Rectal smooth muscle tissue (tissue), 1 donor: ENCODE results near the gene GIT1.

Experiments
- H3K27ac ChIP-seq: one replicate; pipeline ENCODE4 v1.7.0; 2013; ENCODE audit warnings: low read depth, low read length, inconsistent platforms
- H3K27me3 ChIP-seq: one replicate; pipeline ENCODE4 v1.7.0; 2013; ENCODE audit warnings: low read length; ENCODE audit not compliant: control insufficient read depth, insufficient read depth
- H3K36me3 ChIP-seq: one replicate; pipeline ENCODE4 v1.7.0; 2013; ENCODE audit warnings: low read length; ENCODE audit not compliant: control insufficient read depth, insufficient read depth
- H3K4me1 ChIP-seq: one replicate; pipeline ENCODE4 v1.7.0; 2013; ENCODE audit warnings: low read length; ENCODE audit not compliant: control insufficient read depth, insufficient read depth
- H3K4me3 ChIP-seq: one replicate; pipeline ENCODE4 v1.7.0; 2013; ENCODE audit warnings: low read length
- H3K9ac ChIP-seq: one replicate; pipeline ENCODE4 v1.7.0; 2013; ENCODE audit warnings: low read length

GIT1 gene

DNA sequence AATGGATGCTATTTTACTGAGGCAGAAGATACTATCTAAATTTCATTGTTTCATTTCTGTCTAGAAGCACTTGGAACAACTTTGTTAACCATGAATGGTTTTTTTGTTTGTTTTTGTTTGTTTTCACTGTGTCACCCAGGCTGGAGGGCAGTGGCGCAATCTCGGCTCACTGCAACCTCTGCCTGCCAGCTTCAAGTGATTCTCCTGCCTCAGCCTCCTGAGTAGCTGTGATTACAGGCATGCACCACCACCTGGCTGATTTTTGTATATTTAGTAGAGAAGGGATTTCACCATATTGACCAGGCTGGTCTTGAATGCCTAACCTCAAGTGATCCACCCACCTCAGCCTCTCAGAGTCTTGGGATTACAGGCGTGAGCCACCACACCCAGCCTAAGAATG, 63.1 kb downstream of the GIT1 start:
- Histone ChIP-seq H3K27me3 (no peaks in the 10 kb centered on the region), H3K4me1 (no peaks in the 10 kb centered on the region), H3K27ac (no peak overlapping the region), H3K36me3 (peaks cover 7% of the 10 kb centered on the region), H3K4me3 (no peak overlapping the region), H3K9ac (no peak overlapping the region)

DNA sequence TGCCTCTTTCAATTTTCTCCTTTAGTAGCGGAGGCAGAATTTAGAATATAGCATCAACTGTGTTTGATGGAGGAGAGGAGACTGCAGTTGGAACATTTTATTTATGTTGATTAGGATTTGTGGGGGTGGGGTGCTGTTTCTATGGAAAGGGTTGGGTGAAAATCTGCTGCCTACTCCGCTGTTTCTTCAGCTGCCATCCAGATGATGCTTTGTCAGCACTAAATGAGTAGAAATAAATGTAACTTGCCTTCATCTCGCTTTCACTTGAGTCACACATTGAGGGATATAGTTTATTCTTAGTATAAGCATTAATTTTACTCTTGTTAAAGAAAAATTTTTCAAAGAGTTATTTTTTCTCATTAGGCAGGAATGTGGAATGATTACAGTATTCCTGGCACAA, 64.8 kb downstream of the GIT1 start:
- H3K27me3 ChIP-seq, result no peaks in the 10 kb centered on the region
- H3K36me3 ChIP-seq, result peaks cover 3% of the 10 kb centered on the region
- no peak overlapping the region for H3K4me3 ChIP-seq
- no peak overlapping the region for H3K9ac ChIP-seq
- no peak overlapping the region for H3K27ac ChIP-seq
- H3K4me1 ChIP-seq, result no peaks in the 10 kb centered on the region
